Activated CD4-positive, alpha-beta T cell treated with anti-CD3 and anti-CD28 coated beads, Interleukin-2, amount 10 ng/mL, durations not matched to agents 7 days and 5 days (primary cell): ENCODE results near the gene GNAQ. TPM values are rescaled to one million over a fixed set of nuclear protein-coding genes. Genes with fewer than 3 reads are reported as not detected.
"Not testable (repeated sequence)": the region's sequence is repeated elsewhere in the genome, so short reads cannot be mapped to it uniquely, and the experiment has no call there.

Experiments used
- CTCF ChIA-PET: fragments of 350-600 bp; sonication (Branson Sonifier 250); formaldehyde crosslinking; loops from one replicate; lab custom pipeline; 2021; ENCODE audit warnings: antibody characterized with exemption; lab: Charles Lee
- POLR2A ChIA-PET: fragments of 350-600 bp; sonication (Branson Sonifier 250); formaldehyde crosslinking; loops from one replicate; lab custom pipeline; 2021; ENCODE audit warnings: antibody characterized with exemption; lab: Charles Lee
- DNase-seq: peaks from one replicate; pipeline ENCODE4 v3.0.0-alpha.2; 2020
- H3K27ac Mint-ChIP-seq: one replicate; pipeline ENCODE4 v1.8.0; 2021; ENCODE audit warnings: mild to moderate bottlenecking, moderate library complexity, mixed read lengths
- H3K27me3 Mint-ChIP-seq: one replicate; pipeline ENCODE4 v1.8.0; 2021; ENCODE audit warnings: mixed read lengths
- H3K36me3 Mint-ChIP-seq: one replicate; pipeline ENCODE4 v1.8.0; 2021; ENCODE audit warnings: low read depth, mixed read lengths
- H3K4me1 Mint-ChIP-seq: one replicate; pipeline ENCODE4 v1.8.0; 2021; ENCODE audit warnings: mixed read lengths
- H3K4me3 Mint-ChIP-seq: one replicate; pipeline ENCODE4 v1.8.0; 2021; ENCODE audit warnings: mild to moderate bottlenecking, moderate library complexity, mixed read lengths
- H3K9me3 Mint-ChIP-seq: one replicate; pipeline ENCODE4 v1.8.0; 2021; ENCODE audit warnings: mixed read lengths
- total RNA-seq, 2 experiments: library from RNA; stranded (reverse); gene quantifications; one replicate each; pipeline ENCODE4 v1.2.3, GENCODE V29; 2021

The GNAQ gene
- total RNA-seq, 2 experiments from 2014 or later: 28.1 to 31.8 TPM

- Mint-ChIP-seq H3K4me1 (peaks cover 20% of the 10 kb centered on the region), H3K27me3 (no peaks in the 10 kb centered on the region), H3K36me3 (peaks cover 5% of the 10 kb centered on the region), H3K4me3 (no peak overlapping the region), H3K9me3 (no peaks in the 10 kb centered on the region), H3K27ac (no peak overlapping the region)
- no peak for DNase-seq
- POLR2A ChIA-PET: no interaction called here
- CTCF ChIA-PET: no interaction called here
Measured at GRCh38 chr9:77744841-77745430, 286.7 kb downstream of the GNAQ start.

GRCh38 chr9:77743386-77743785 lies 288.2 kb downstream of the GNAQ start:
- Mint-ChIP-seq H3K27me3 (no peaks in the 10 kb centered on the region), H3K4me1 (peaks cover 26% of the 10 kb centered on the region), H3K9me3 (no peaks in the 10 kb centered on the region), H3K27ac (no peak overlapping the region), H3K36me3 (peaks cover 5% of the 10 kb centered on the region), H3K4me3 (no peak overlapping the region)
- CTCF ChIA-PET: no interaction called here
- DNase-seq: no peak
- POLR2A ChIA-PET: no interaction called here

- H3K4me1 Mint-ChIP-seq: peaks cover 7% of the 10 kb centered on the region
- CTCF ChIA-PET: interaction anchor here (0.7 to 1.3 kb wide), 2 partner anchors 9 to 11 kb away, joined by 3 to 7 read pairs; no protein-coding TSS in a partner anchor
- H3K4me3 Mint-ChIP-seq: no peak overlapping the region
- H3K9me3 Mint-ChIP-seq: no peaks in the 10 kb centered on the region
- H3K27ac Mint-ChIP-seq: no peak overlapping the region
- POLR2A ChIA-PET: no interaction called here
- peaks cover 1% of the 10 kb centered on the region for H3K36me3 Mint-ChIP-seq
- H3K27me3 Mint-ChIP-seq: no peaks in the 10 kb centered on the region
- DNase-seq: no peak
Measured at GRCh38 chr9:77738932-77739331, 292.7 kb downstream of the GNAQ start.

GRCh38 chr9:77735494-77735893 lies 296.1 kb downstream of the GNAQ start:
- no peaks in the 10 kb centered on the region for H3K27me3 Mint-ChIP-seq
- DNase-seq: no peak
- H3K36me3 Mint-ChIP-seq: peaks cover 5% of the 10 kb centered on the region
- no peaks in the 10 kb centered on the region for H3K9me3 Mint-ChIP-seq
- ChIA-PET POLR2A (interaction anchor here (0.7 kb wide), 1 partner anchor 13 kb away, joined by 4 read pairs; no protein-coding TSS in a partner anchor), CTCF (no interaction called here)
- H3K4me1 Mint-ChIP-seq: peaks cover 6% of the 10 kb centered on the region
- no peak overlapping the region for H3K27ac Mint-ChIP-seq
- H3K4me3 Mint-ChIP-seq: no peak overlapping the region

GRCh38 chr9:77731930-77732329 lies 299.7 kb downstream of the GNAQ start:
- Mint-ChIP-seq H3K36me3 (peaks cover 23% of the 10 kb centered on the region), H3K4me3 (no peak overlapping the region), H3K9me3 (peaks cover 2% of the 10 kb centered on the region), H3K4me1 (peaks cover 8% of the 10 kb centered on the region), H3K27ac (no peak overlapping the region), H3K27me3 (no peaks in the 10 kb centered on the region)
- CTCF ChIA-PET: no interaction called here
- DNase-seq: no peak
- POLR2A ChIA-PET: no interaction called here

- Mint-ChIP-seq H3K9me3 (peaks cover 2% of the 10 kb centered on the region), H3K36me3 (peaks cover 28% of the 10 kb centered on the region), H3K4me3 (no peak overlapping the region), H3K4me1 (peaks cover 16% of the 10 kb centered on the region), H3K27me3 (no peaks in the 10 kb centered on the region), H3K27ac (no peak overlapping the region)
- DNase-seq: no peak
- POLR2A ChIA-PET: no interaction called here
- CTCF ChIA-PET: interaction anchor here (1.2 kb wide), 1 partner anchor 33 kb away, joined by 3 read pairs; no protein-coding TSS in a partner anchor
Measured at GRCh38 chr9:77731008-77731698, 300.5 kb downstream of the GNAQ start.

- DNase-seq: no peak
- CTCF ChIA-PET: interaction anchor here (1.3 kb wide), 1 partner anchor 8 kb away, joined by 3 read pairs; no protein-coding TSS in a partner anchor
- Mint-ChIP-seq H3K27ac (no peak overlapping the region), H3K36me3 (peaks cover 37% of the 10 kb centered on the region), H3K4me1 (peaks cover 26% of the 10 kb centered on the region), H3K27me3 (no peaks in the 10 kb centered on the region), H3K9me3 (peaks cover 2% of the 10 kb centered on the region), H3K4me3 (no peak overlapping the region)
- POLR2A ChIA-PET: no interaction called here
Measured at GRCh38 chr9:77729177-77729576, 302.4 kb downstream of the GNAQ start.

GRCh38 chr9:77726814-77727213 lies 304.8 kb downstream of the GNAQ start:
- Mint-ChIP-seq H3K36me3 (peaks cover 39% of the 10 kb centered on the region), H3K4me1 (peaks cover 26% of the 10 kb centered on the region), H3K27me3 (no peaks in the 10 kb centered on the region), H3K27ac (peak overlapping the region; percentile 74), H3K9me3 (peaks cover 2% of the 10 kb centered on the region), H3K4me3 (no peak overlapping the region)
- POLR2A ChIA-PET: no interaction called here
- CTCF ChIA-PET: interaction anchor here (0.8 kb wide), 1 partner anchor 24 kb away, joined by 3 read pairs; no protein-coding TSS in a partner anchor
- DNase-seq: no peak

- peaks cover 2% of the 10 kb centered on the region for H3K9me3 Mint-ChIP-seq
- peaks cover 26% of the 10 kb centered on the region for H3K4me1 Mint-ChIP-seq
- H3K27ac Mint-ChIP-seq: peak overlapping the region; percentile 74
- DNase-seq: no peak
- H3K36me3 Mint-ChIP-seq: peaks cover 41% of the 10 kb centered on the region
- ChIA-PET CTCF (interaction anchor here (0.8 kb wide), 1 partner anchor 25 kb away, joined by 3 read pairs; no protein-coding TSS in a partner anchor), POLR2A (no interaction called here)
- H3K4me3 Mint-ChIP-seq: no peak overlapping the region
- no peaks in the 10 kb centered on the region for H3K27me3 Mint-ChIP-seq
Measured at GRCh38 chr9:77726289-77726688, 305.3 kb downstream of the GNAQ start.

GRCh38 chr9:77725820-77726219 lies 305.8 kb downstream of the GNAQ start:
- Mint-ChIP-seq H3K4me1 (peaks cover 26% of the 10 kb centered on the region), H3K36me3 (peaks cover 43% of the 10 kb centered on the region), H3K27ac (peak overlapping the region; percentile 74), H3K4me3 (no peak overlapping the region), H3K27me3 (no peaks in the 10 kb centered on the region), H3K9me3 (peaks cover 2% of the 10 kb centered on the region)
- ChIA-PET CTCF (interaction anchor here (0.8 kb wide), 1 partner anchor 25 kb away, joined by 3 read pairs; no protein-coding TSS in a partner anchor), POLR2A (no interaction called here)
- DNase-seq: peak; percentile 24

GRCh38 chr9:77725046-77725694 lies 306.4 kb downstream of the GNAQ start:
- no peak overlapping the region for H3K4me3 Mint-ChIP-seq
- peaks cover 2% of the 10 kb centered on the region for H3K9me3 Mint-ChIP-seq
- CTCF ChIA-PET: interaction anchor here (0.6 to 1.1 kb wide), 2 partner anchors 10 to 1677 kb away, joined by 3 read pairs; no protein-coding TSS in a partner anchor
- peaks cover 28% of the 10 kb centered on the region for H3K4me1 Mint-ChIP-seq
- no peak for DNase-seq
- no peaks in the 10 kb centered on the region for H3K27me3 Mint-ChIP-seq
- POLR2A ChIA-PET: no interaction called here
- H3K27ac Mint-ChIP-seq: peak overlapping the region; percentile 74
- H3K36me3 Mint-ChIP-seq: peaks cover 46% of the 10 kb centered on the region

- DNase-seq, H3K4me3 Mint-ChIP-seq, H3K27me3 Mint-ChIP-seq, POLR2A ChIA-PET, H3K9me3 Mint-ChIP-seq, H3K27ac Mint-ChIP-seq: not testable (repeated sequence)
- Mint-ChIP-seq H3K36me3 (peaks cover 30% of the 10 kb centered on the region), H3K4me1 (peaks cover 14% of the 10 kb centered on the region)
- CTCF ChIA-PET: interaction anchor here (0.5 kb wide), 1 partner anchor 286 kb away, joined by 3 read pairs; no protein-coding TSS in a partner anchor
Measured at GRCh38 chr9:77721156-77721555, 310.5 kb downstream of the GNAQ start.
